T-cell (primary cell): ENCODE results near the gene GUSB. TPM values are rescaled to one million over a fixed set of nuclear protein-coding genes. Genes with fewer than 3 reads are reported as not detected.
"Not testable (repeated sequence)": the region's sequence is repeated elsewhere in the genome, so short reads cannot be mapped to it uniquely, and the experiment has no call there.

Experiments used
- ATAC-seq, 4 experiments: fragments of 200-7000 bp in 3 of 4; fragments of 150-1000 bp in 1 of 4; cut with Tn5 transposase; replicated peaks in 1 of 4; 1 replicate in 3 of 4; 2 replicates in 1 of 4; pipeline ENCODE4 v1.10.0; 2021; ENCODE audit warnings: moderate library complexity in 3 of 4, mild to moderate bottlenecking in 2 of 4, moderate number of reproducible peaks in 1 of 4
- CTCF ChIA-PET, 2 donors: fragments of 300-600 bp; sonication (Branson Sonifier 250); formaldehyde crosslinking; loops; one replicate each; lab custom pipeline; 2022; ENCODE audit warnings: antibody characterized with exemption in 2 of 2; lab: Charles Lee
- POLR2A ChIA-PET, 2 donors: fragments of 300-600 bp; sonication (Branson Sonifier 250); formaldehyde crosslinking; loops; one replicate each; lab custom pipeline; 2022; ENCODE audit warnings: antibody characterized with exemption in 2 of 2; lab: Charles Lee
- DNase-seq, 35 experiments: peaks; one replicate each; pipeline versions ENCODE4 v3.0.0 to v3.0.0-alpha.2; 2013 to 2023
- H3K27ac ChIP-seq: one replicate; pipeline ENCODE4 v1.5.1; 2013; ENCODE audit warnings: low read length
- H3K27me3 ChIP-seq, 2 experiments: replicated peaks in 1 of 2; 1 replicate in 1 of 2; 2 replicates in 1 of 2; pipeline versions ENCODE4 v1.6.1 to v1.7.0; 2013; ENCODE audit warnings: low read length in 1 of 2, mixed read lengths in 1 of 2; ENCODE audit not compliant: control insufficient read depth in 2 of 2, insufficient read depth in 2 of 2; ENCODE audit errors: extremely low read depth in 1 of 2
- H3K36me3 ChIP-seq, 2 donors: 1 replicate in 1 of 2; 2 replicates in 1 of 2; pipeline versions ENCODE4 v1.6.1 to v1.7.0; 2013; ENCODE audit warnings: low read length in 1 of 2; ENCODE audit not compliant: control insufficient read depth in 2 of 2, insufficient read depth in 1 of 2; ENCODE audit errors: extremely low read depth in 1 of 2
- H3K4me1 ChIP-seq, 2 experiments: 1 replicate in 1 of 2; 2 replicates in 1 of 2; pipeline versions ENCODE4 v1.6.1 to v1.7.0; 2013; ENCODE audit warnings: low read length in 2 of 2, mixed read lengths in 1 of 2; ENCODE audit not compliant: insufficient read depth in 2 of 2, control insufficient read depth in 1 of 2; ENCODE audit errors: extremely low read depth in 1 of 2
- H3K4me3 ChIP-seq, 2 donors: 1 replicate in 1 of 2; 2 replicates in 1 of 2; pipeline versions ENCODE4 v1.5.1 to v1.7.0; 2013; ENCODE audit warnings: mild to moderate bottlenecking in 2 of 2, low read length in 1 of 2, moderate library complexity in 1 of 2; ENCODE audit not compliant: control insufficient read depth in 1 of 2; ENCODE audit errors: extremely low read depth in 1 of 2
- H3K9me3 ChIP-seq: 2 replicates; pipeline ENCODE4 v1.7.0; 2013
- H3K27ac Mint-ChIP-seq, 2 donors: one replicate each; pipeline ENCODE4 v1.8.0; 2020 to 2021; ENCODE audit warnings: mild to moderate bottlenecking in 2 of 2, mixed read lengths in 2 of 2
- H3K27me3 Mint-ChIP-seq, 2 donors: one replicate each; pipeline ENCODE4 v1.8.0; 2021 to 2022; ENCODE audit warnings: mixed read lengths in 2 of 2
- H3K36me3 Mint-ChIP-seq: one replicate; pipeline ENCODE4 v1.8.0; 2021; ENCODE audit warnings: mixed read lengths
- H3K4me1 Mint-ChIP-seq, 3 donors: one replicate each; pipeline ENCODE4 v1.8.0; 2020 to 2022; ENCODE audit warnings: mixed read lengths in 3 of 3, mild to moderate bottlenecking in 1 of 3
- H3K4me3 Mint-ChIP-seq, 3 donors: one replicate each; pipeline ENCODE4 v1.8.0; 2020 to 2022; ENCODE audit warnings: mild to moderate bottlenecking in 3 of 3, mixed read lengths in 3 of 3, moderate library complexity in 3 of 3
- H3K9me3 Mint-ChIP-seq, 3 donors: one replicate each; pipeline ENCODE4 v1.8.0; 2020 to 2022; ENCODE audit warnings: mixed read lengths in 3 of 3
- WGBS: methylation state at CpG from one replicate; pipeline ENCODE4 v1.1.5; 2013; ENCODE audit warnings: missing lambda C conversion rate; ENCODE audit not compliant: insufficient coverage; 5-methylcytosine and 5-hydroxymethylcytosine counted together
- total RNA-seq, 35 experiments: library from RNA in 6 of 35; stranded (reverse) in 6 of 35; fragments of 120-200 nt in 1 of 35; gene quantifications; one replicate each; pipeline versions ENCODE4 v1.2.1 to v1.2.4 and lab custom pipeline; 2013 to 2026

GUSB gene
- total RNA-seq, 5 donors from 2014 or later (not counting 1 experiment from before 2014, with no cell fraction given): 35.3 to 56.7 (median 52.3) TPM

- H3K27ac Mint-ChIP-seq, H3K27me3 ChIP-seq, H3K4me3 ChIP-seq, DNase-seq, H3K9me3 Mint-ChIP-seq, H3K36me3 Mint-ChIP-seq, H3K27me3 Mint-ChIP-seq, H3K36me3 ChIP-seq, H3K27ac ChIP-seq, H3K4me1 Mint-ChIP-seq, H3K9me3 ChIP-seq, H3K4me1 ChIP-seq, H3K4me3 Mint-ChIP-seq, CTCF ChIA-PET, ATAC-seq: not testable (repeated sequence)
- POLR2A ChIA-PET: interaction anchor here in 1 of 2 donors (0.6 kb wide), 1 partner anchor 1098 kb away, joined by 4 read pairs; no protein-coding TSS in a partner anchor
- no CpG with 5 or more reads among the region's 5 CpGs for WGBS
Observed at GRCh38 chr7:65945787-65946186, 36.2 kb downstream of the GUSB start.

GRCh38 chr7:65938336-65938895 is 43.6 kb downstream of the GUSB start:
- CTCF ChIA-PET: no interaction called here
- H3K27ac ChIP-seq: no peak overlapping the region
- no peaks in the 10 kb centered on the region for H3K27me3 Mint-ChIP-seq
- peaks cover 3 to 5% (median 3%) of the 10 kb centered on the region in 3 donors for H3K4me1 Mint-ChIP-seq
- no peak overlapping the region for H3K27ac Mint-ChIP-seq
- ATAC-seq (no peak), DNase-seq (no peak)
- peaks cover 9 to 11% (median 9%) of the 10 kb centered on the region in 3 donors for H3K9me3 Mint-ChIP-seq
- 99% methylated on average over 5 of the region's 7 CpGs for WGBS
- no peaks in the 10 kb centered on the region for H3K9me3 ChIP-seq
- peaks cover 47% of the 10 kb centered on the region for H3K36me3 Mint-ChIP-seq
- POLR2A ChIA-PET: no interaction called here
- H3K4me3 ChIP-seq: no peak overlapping the region
- no peaks in the 10 kb centered on the region for H3K27me3 ChIP-seq
- no peak overlapping the region for H3K4me3 Mint-ChIP-seq
- no peaks in the 10 kb centered on the region for H3K4me1 ChIP-seq
- no peaks in the 10 kb centered on the region for H3K36me3 ChIP-seq

- Mint-ChIP-seq H3K36me3 (peaks cover 49% of the 10 kb centered on the region), H3K27me3 (no peaks in the 10 kb centered on the region), H3K27ac (no peak overlapping the region), H3K4me1 (peaks cover 10 to 13% (median 11%) of the 10 kb centered on the region in 3 donors), H3K4me3 (no peak overlapping the region), H3K9me3 (peaks cover 9 to 11% (median 9%) of the 10 kb centered on the region in 3 donors)
- Histone ChIP-seq H3K4me1 (no peaks in the 10 kb centered on the region), H3K36me3 (no peaks in the 10 kb centered on the region), H3K4me3 (no peak overlapping the region), H3K9me3 (no peaks in the 10 kb centered on the region), H3K27me3 (no peaks in the 10 kb centered on the region), H3K27ac (no peak overlapping the region)
- ATAC-seq (no peak), DNase-seq (no peak)
- 100% methylated on average over 2 of the region's 2 CpGs for WGBS
- ChIA-PET CTCF (no interaction called here), POLR2A (no interaction called here)
Observed at GRCh38 chr7:65937296-65937695, 44.7 kb downstream of the GUSB start.

- Mint-ChIP-seq H3K36me3 (peaks cover 19% of the 10 kb centered on the region), H3K4me1 (peaks cover 31 to 35% (median 32%) of the 10 kb centered on the region in 3 donors), H3K4me3 (no peak overlapping the region), H3K9me3 (peaks cover 9 to 11% (median 9%) of the 10 kb centered on the region in 3 donors), H3K27me3 (no peaks in the 10 kb centered on the region), H3K27ac (no peak overlapping the region)
- no peak for DNase-seq
- ATAC-seq: no peak
- no peaks in the 10 kb centered on the region for H3K4me1 ChIP-seq
- POLR2A ChIA-PET: no interaction called here
- H3K9me3 ChIP-seq: no peaks in the 10 kb centered on the region
- H3K36me3 ChIP-seq: no peaks in the 10 kb centered on the region
- WGBS: no CpG with 5 or more reads among the region's 4 CpGs
- H3K27ac ChIP-seq: no peak overlapping the region
- no peak overlapping the region for H3K4me3 ChIP-seq
- H3K27me3 ChIP-seq: no peaks in the 10 kb centered on the region
- CTCF ChIA-PET: no interaction called here
Observed at GRCh38 chr7:65931685-65932084, 50.3 kb downstream of the GUSB start.

GRCh38 chr7:65927489-65928448 is 54.2 kb downstream of the GUSB start:
- DNase-seq: no peak
- WGBS: no CpG with 5 or more reads among the region's 6 CpGs
- H3K9me3 ChIP-seq: no peaks in the 10 kb centered on the region
- ATAC-seq: no peak
- H3K36me3 ChIP-seq: no peaks in the 10 kb centered on the region
- no peak overlapping the region for H3K27ac ChIP-seq
- Mint-ChIP-seq H3K27ac (no peak overlapping the region), H3K27me3 (no peaks in the 10 kb centered on the region), H3K4me1 (peaks cover 25 to 34% (median 29%) of the 10 kb centered on the region in 3 donors), H3K36me3 (peaks cover 11% of the 10 kb centered on the region), H3K4me3 (no peak overlapping the region), H3K9me3 (no peaks in the 10 kb centered on the region)
- no peaks in the 10 kb centered on the region for H3K27me3 ChIP-seq
- H3K4me3 ChIP-seq: no peak overlapping the region
- ChIA-PET CTCF (interaction anchor here in 1 of 2 donors (0.6 kb wide), 1 partner anchor 146 kb away, joined by 3 read pairs; no protein-coding TSS in a partner anchor), POLR2A (no interaction called here)
- no peaks in the 10 kb centered on the region for H3K4me1 ChIP-seq

- Histone ChIP-seq H3K9me3 (no peaks in the 10 kb centered on the region), H3K4me1 (no peaks in the 10 kb centered on the region), H3K36me3 (no peaks in the 10 kb centered on the region), H3K27me3 (no peaks in the 10 kb centered on the region), H3K4me3 (no peak overlapping the region), H3K27ac (no peak overlapping the region)
- Mint-ChIP-seq H3K36me3 (peaks cover 11% of the 10 kb centered on the region), H3K4me1 (peaks cover 20 to 30% (median 24%) of the 10 kb centered on the region in 3 donors), H3K27me3 (no peaks in the 10 kb centered on the region), H3K9me3 (no peaks in the 10 kb centered on the region), H3K4me3 (no peak overlapping the region), H3K27ac (no peak overlapping the region)
- ChIA-PET CTCF (no interaction called here), POLR2A (no interaction called here)
- DNase-seq: no peak
- no peak for ATAC-seq
Observed at GRCh38 chr7:65926588-65926987, 55.4 kb downstream of the GUSB start.
